Measurements from ENCODE around the gene UBALD2. TPM values are rescaled to one million over a fixed set of nuclear protein-coding genes. Genes with fewer than 3 reads are reported as not detected.

The UBALD2 gene
- total RNA-seq, 1 experiment from 2014 or later: 109 TPM

DNA sequence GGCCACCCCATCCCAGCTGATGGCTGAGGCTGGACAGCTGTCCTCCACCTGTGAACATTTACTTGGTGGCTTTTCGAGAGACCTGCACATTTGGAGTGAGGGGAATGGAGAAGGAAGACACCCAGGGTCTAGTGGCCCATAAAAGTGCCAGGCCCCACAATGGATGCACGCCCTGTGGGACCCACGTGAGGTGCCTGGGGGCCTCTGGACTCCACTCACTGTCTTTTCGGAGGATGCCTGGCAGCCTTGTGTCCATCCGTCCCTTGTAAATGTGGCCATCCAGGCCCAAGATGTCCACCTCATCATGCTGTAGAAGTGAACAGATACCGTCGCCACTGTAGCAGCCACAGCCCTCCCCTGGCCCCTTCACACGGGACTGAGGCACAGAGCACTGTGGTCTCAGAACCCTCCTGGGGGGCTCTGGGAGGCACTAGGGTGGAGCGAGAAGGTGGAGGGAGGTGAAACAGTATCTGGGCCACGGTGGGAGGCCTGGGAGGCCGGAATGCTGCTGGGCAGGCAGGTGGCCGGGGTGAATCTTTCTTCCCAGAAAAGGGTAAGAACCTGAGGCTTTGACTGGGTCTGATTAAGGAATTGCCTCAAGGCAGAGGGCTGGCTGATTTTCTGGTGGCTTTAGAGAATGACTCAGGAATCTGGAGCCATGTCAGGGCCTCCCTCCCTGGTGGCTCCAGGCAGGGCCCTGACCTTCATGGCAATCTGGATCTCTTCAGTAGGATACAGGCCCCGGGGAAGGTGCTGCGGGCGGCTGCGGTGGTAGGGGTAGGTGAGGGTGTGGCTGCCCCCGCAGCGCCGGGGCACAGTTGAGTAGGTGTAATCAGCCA, 11.5 kb downstream of the UBALD2 start:
- Mint-ChIP-seq H3K36me3 (ENCODE audit: insufficient read depth, unreplicated experiment) (peaks cover 12% of the 10 kb centered on the region), H3K4me1 (ENCODE audit: insufficient read depth, unreplicated experiment) (peaks cover 6% of the 10 kb centered on the region), H3K9me3 (ENCODE audit: unreplicated experiment) (no peaks in the 10 kb centered on the region), H3K4me3 (ENCODE audit: unreplicated experiment) (no peak overlapping the region), H3K27ac (ENCODE audit: low read depth, unreplicated experiment) (no peak overlapping the region), H3K27me3 (ENCODE audit: insufficient read depth, unreplicated experiment) (no peaks in the 10 kb centered on the region)
- TF ChIP-seq, protein P1, sequence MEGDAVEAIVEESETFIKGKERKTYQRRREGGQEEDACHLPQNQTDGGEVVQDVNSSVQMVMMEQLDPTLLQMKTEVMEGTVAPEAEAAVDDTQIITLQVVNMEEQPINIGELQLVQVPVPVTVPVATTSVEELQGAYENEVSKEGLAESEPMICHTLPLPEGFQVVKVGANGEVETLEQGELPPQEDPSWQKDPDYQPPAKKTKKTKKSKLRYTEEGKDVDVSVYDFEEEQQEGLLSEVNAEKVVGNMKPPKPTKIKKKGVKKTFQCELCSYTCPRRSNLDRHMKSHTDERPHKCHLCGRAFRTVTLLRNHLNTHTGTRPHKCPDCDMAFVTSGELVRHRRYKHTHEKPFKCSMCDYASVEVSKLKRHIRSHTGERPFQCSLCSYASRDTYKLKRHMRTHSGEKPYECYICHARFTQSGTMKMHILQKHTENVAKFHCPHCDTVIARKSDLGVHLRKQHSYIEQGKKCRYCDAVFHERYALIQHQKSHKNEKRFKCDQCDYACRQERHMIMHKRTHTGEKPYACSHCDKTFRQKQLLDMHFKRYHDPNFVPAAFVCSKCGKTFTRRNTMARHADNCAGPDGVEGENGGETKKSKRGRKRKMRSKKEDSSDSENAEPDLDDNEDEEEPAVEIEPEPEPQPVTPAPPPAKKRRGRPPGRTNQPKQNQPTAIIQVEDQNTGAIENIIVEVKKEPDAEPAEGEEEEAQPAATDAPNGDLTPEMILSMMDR (IDR thresholded peaks at IDR 0.05; ENCODE audit: unreplicated experiment): no peak
- DNase-seq (ENCODE audit: unreplicated experiment): peak; percentile 38
- intact Hi-C loops (cut with micrococcal nuclease): loop anchor here (5.0 kb wide), 1 partner anchor 94 kb away; no protein-coding TSS in a partner anchor
- POLR2A ChIA-PET: interaction anchor here (1.7 kb wide), 1 partner anchor 10 kb away, joined by 6 read pairs; no protein-coding TSS in a partner anchor
- CTCF ChIA-PET: no interaction called here
- no TSS peak for BruUV-seq (replicated peaks)

DNA sequence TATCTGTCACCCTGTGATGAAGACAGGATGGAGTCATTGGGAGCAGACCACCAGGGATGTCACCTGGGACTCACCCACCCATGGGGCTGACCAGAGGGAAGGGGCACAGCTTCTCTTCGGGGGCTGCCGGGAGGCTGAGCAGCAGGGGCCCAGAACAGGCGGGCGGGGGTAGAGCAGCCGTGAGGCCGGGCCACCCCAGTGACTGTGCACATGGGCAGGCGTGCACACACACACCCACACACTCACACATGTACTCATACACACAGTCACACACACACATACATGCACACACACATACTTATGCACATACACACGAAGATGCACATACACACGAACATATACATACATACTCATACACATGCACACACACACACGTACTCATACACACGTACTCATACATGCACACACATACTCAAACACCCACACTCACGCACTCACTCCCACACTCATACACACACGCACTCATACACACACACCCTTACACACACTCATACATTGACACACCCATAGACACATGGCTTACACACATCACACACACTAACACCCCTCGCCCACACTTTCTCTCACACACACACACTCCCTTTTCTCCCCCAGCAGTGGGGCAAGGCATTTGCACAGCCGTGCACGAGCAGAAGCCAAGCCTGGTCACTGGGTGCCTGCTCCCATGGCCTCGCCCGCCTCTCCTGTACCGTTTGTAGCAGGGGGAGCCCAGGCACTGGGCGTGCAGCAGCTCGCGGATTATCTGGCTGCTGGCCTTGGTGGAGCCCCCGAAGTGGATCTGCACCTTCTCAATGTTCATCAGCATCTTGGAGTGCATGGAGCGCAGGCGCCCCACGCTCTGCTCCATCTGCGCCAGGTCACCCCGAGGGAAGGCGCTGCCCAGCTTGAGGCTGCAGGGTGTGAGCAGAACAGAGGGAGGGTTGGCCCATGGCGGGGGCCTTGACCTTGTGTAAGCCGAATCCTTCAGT, 12.4 kb downstream of the UBALD2 start:
- TF ChIP-seq, protein P1 (IDR thresholded peaks at IDR 0.05; ENCODE audit: unreplicated experiment): no peak
- BruUV-seq (replicated peaks): no TSS peak
- POLR2A ChIA-PET: no interaction called here
- Mint-ChIP-seq H3K9me3 (ENCODE audit: unreplicated experiment) (no peaks in the 10 kb centered on the region), H3K4me1 (ENCODE audit: insufficient read depth, unreplicated experiment) (peaks cover 6% of the 10 kb centered on the region), H3K27me3 (ENCODE audit: insufficient read depth, unreplicated experiment) (no peaks in the 10 kb centered on the region), H3K36me3 (ENCODE audit: insufficient read depth, unreplicated experiment) (peaks cover 10% of the 10 kb centered on the region), H3K27ac (ENCODE audit: low read depth, unreplicated experiment) (no peak overlapping the region), H3K4me3 (ENCODE audit: unreplicated experiment) (no peak overlapping the region)
- CTCF ChIA-PET: interaction anchor here (0.6 to 6.7 kb wide), 9 partner anchors 8 to 372 kb away, joined by 3 to 82 read pairs (median 10); partner anchors contain the start of gene FOXJ1
- DNase-seq (ENCODE audit: unreplicated experiment): no peak
- intact Hi-C loops (cut with micrococcal nuclease): loop anchor here (5.0 kb wide), 1 partner anchor 95 kb away; no protein-coding TSS in a partner anchor

DNA sequence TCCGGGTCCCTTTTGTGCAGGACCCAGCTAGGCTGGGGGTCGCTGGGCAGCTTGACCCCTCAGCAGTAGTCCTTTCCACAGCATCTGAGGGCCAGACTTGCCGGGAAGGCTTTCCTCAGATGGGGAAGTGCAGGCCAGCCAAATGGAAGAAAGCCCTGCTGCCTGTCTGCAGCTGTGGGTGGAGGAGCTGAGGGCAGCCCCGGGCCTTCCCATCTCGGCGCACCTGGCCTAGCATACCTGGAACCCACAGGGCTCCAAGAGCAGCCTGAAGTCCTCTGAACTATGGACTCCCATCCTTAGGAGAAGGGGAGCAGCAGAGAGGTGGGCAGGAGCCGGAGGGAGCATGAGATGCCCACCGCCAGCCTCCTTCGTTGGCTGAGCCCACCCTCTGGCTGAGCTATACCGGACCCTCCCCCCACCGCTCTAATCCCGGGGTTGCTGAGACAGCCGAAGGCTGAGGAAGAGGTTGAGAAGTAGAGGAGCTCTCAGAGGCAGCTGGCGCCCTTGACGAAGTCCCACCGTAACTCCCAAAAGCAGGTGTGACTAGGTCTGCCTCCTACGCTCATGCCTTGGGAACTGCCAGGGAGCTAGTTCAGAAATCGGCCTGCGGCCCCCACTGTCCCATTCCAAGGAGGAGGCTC, 13.2 kb downstream of the UBALD2 start:
- Mint-ChIP-seq H3K9me3 (ENCODE audit: unreplicated experiment) (no peaks in the 10 kb centered on the region), H3K36me3 (ENCODE audit: insufficient read depth, unreplicated experiment) (peaks cover 8% of the 10 kb centered on the region), H3K4me1 (ENCODE audit: insufficient read depth, unreplicated experiment) (peaks cover 6% of the 10 kb centered on the region), H3K27ac (ENCODE audit: low read depth, unreplicated experiment) (no peak overlapping the region), H3K4me3 (ENCODE audit: unreplicated experiment) (no peak overlapping the region), H3K27me3 (ENCODE audit: insufficient read depth, unreplicated experiment) (no peaks in the 10 kb centered on the region)
- BruUV-seq (replicated peaks): no TSS peak
- CTCF ChIA-PET: interaction anchor here (0.6 to 6.7 kb wide), 18 partner anchors 9 to 373 kb away, joined by 3 to 82 read pairs (median 7); partner anchors contain the start of genes EXOC7 and FOXJ1
- TF ChIP-seq, protein P1 (IDR thresholded peaks at IDR 0.05; ENCODE audit: unreplicated experiment): no peak
- DNase-seq (ENCODE audit: unreplicated experiment): no peak
- POLR2A ChIA-PET: interaction anchor here (1.6 kb wide), 1 partner anchor 12 kb away, joined by 4 read pairs; no protein-coding TSS in a partner anchor
- intact Hi-C loops (cut with micrococcal nuclease): loop anchor here (5.0 kb wide), 1 partner anchor 96 kb away; no protein-coding TSS in a partner anchor
